BE2C (cell line): Measurements from ENCODE around the gene PRPF19.

Experiments used
- DNase-seq: peaks from one replicate; pipeline ENCODE4 v3.0.0-alpha.2; 2020
- H3K27me3 ChIP-seq: fragments of 250-450 bp; sonication (Bioruptor Pico); 2 replicates; pipeline ENCODE4 v1.5.1; 2020; ENCODE audit warnings: mild to moderate bottlenecking
- H3K36me3 ChIP-seq: fragments of 250-450 bp; sonication (Bioruptor Pico); 2 replicates; pipeline ENCODE4 v1.5.1; 2020; ENCODE audit warnings: mild to moderate bottlenecking
- H3K4me1 ChIP-seq: fragments of 250-450 bp; sonication (Bioruptor Pico); 2 replicates; pipeline ENCODE4 v1.5.1; 2020
- H3K4me3 ChIP-seq: 2 replicates; pipeline ENCODE4 v1.5.1; 2011; ENCODE audit warnings: low read depth, low read length
- H3K9me3 ChIP-seq: fragments of 250-450 bp; sonication (Bioruptor Pico); 2 replicates; pipeline ENCODE4 v1.5.1; 2020
- TF ChIP-seq, protein P1 (sequence below): IDR thresholded peaks from 2 replicates; pipeline ENCODE4 v1.5.1; 2012; ENCODE audit warnings: mild to moderate bottlenecking, low read depth, low read length

PRPF19 gene

DNA sequence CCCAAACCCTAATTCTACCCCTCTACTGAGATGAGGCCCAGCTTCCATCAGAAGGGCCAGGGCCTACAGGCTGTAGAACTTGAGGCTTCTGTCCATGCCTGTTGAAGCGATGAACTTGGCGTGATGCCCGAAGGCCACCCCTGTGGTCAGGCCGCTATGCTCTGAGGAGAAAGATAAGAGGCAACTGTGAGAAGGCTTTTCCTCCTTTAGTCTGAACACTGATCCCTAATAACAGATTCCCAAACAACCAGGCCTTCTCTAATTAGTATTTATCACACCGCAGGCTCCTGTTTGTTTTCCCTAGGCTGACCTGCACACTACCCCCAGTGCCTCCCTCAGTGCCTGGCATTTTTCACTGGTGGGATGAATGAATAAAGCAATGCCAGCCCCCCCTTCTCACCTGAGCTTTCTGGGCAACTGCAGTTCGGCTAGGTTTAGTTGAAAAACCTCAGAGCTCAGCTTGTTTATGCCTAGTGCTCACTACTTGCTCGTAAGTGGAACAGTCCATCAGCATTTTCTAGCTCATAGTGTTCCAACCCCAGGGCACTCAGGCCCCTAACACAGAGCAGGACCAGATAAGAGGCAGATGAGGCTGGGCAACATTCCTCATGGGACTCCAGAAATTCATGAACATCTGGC lies 15.2 kb downstream of the PRPF19 start:
- H3K27me3 ChIP-seq, result no peaks in the 10 kb centered on the region
- H3K4me3 ChIP-seq, result no peak overlapping the region
- no peaks in the 10 kb centered on the region; the same call in 1 of the 2 replicates for H3K4me1 ChIP-seq
- DNase-seq, result peak; percentile 31
- H3K36me3 ChIP-seq, result peaks cover 8% of the 10 kb centered on the region
- H3K9me3 ChIP-seq, result no peaks in the 10 kb centered on the region
- TF ChIP-seq, protein P1, sequence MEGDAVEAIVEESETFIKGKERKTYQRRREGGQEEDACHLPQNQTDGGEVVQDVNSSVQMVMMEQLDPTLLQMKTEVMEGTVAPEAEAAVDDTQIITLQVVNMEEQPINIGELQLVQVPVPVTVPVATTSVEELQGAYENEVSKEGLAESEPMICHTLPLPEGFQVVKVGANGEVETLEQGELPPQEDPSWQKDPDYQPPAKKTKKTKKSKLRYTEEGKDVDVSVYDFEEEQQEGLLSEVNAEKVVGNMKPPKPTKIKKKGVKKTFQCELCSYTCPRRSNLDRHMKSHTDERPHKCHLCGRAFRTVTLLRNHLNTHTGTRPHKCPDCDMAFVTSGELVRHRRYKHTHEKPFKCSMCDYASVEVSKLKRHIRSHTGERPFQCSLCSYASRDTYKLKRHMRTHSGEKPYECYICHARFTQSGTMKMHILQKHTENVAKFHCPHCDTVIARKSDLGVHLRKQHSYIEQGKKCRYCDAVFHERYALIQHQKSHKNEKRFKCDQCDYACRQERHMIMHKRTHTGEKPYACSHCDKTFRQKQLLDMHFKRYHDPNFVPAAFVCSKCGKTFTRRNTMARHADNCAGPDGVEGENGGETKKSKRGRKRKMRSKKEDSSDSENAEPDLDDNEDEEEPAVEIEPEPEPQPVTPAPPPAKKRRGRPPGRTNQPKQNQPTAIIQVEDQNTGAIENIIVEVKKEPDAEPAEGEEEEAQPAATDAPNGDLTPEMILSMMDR, result no peak

DNA sequence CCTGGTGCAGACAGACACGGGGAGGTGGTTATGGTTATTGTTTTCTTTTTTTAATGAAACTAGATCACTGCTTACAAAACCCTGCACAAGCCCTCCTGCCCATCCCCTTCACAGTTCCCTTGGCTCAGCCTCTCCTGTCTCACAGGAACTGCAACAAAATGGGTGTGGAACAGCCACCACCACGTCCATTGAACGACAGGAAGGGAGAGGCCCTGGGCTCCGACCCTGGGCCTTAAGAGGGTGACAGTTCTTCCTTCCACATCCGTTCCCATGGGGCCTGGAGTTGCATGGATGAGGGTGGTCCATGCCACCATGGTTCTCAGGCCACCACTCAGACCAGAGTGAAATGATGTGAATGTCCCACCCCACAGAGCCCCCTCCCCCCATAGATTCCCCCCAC lies 15.7 kb downstream of the PRPF19 start:
- Histone ChIP-seq H3K9me3 (no peaks in the 10 kb centered on the region), H3K4me1 (no peaks in the 10 kb centered on the region; the same call in 1 of the 2 replicates), H3K27me3 (no peaks in the 10 kb centered on the region), H3K4me3 (no peak overlapping the region), H3K36me3 (peaks cover 4% of the 10 kb centered on the region)
- no peak for DNase-seq
- TF ChIP-seq, protein P1, result no peak

DNA sequence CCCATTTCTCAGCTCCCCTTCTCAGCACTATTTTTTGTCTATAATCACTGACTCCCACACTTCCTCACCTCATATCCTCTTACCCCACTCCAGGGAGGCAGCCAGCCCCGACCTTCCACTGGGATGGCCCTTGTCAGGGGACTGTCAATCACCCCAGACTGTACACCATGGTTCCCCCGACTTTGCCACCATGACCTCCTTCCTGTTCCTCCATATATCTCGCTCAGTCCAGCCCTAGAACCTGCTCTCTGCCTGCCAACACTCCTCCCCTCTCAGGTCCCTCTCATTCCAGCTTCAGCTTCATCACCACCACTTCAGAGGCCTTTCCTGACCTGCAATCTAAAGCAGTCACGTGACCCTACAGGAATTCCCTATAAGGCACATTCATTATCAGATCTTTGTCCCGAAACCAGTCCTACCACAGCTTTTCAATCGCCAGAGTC lies 16.5 kb downstream of the PRPF19 start:
- TF ChIP-seq, protein P1, result no peak
- Histone ChIP-seq H3K36me3 (peaks cover 4% of the 10 kb centered on the region), H3K4me3 (no peak overlapping the region)

DNA sequence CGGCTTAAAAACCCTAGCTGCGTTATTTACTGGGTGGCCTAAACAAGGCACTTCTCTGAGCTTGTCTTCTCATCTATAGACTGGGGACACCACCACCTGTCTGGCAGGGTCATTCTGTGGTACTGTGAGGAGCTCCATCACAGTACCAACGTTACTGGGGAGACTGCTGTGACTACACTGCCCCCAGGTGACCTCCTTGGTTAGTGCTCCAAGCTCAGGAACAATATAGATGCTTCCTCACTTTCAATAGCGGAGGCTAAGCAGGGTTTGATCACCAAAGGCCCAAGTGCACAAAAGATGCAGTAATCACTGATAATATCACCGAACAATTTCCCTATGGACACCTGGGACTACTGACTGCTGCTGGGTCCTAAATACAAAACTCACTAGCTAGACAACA lies 18.8 kb downstream of the PRPF19 start:
- H3K36me3 ChIP-seq, result no peaks in the 10 kb centered on the region
- no peaks in the 10 kb centered on the region for H3K9me3 ChIP-seq
- no peaks in the 10 kb centered on the region for H3K27me3 ChIP-seq
- TF ChIP-seq, protein P1, result peak; percentile 64
- H3K4me3 ChIP-seq, result no peak overlapping the region
- peak; percentile 51 for DNase-seq
- no peaks in the 10 kb centered on the region; the same call in 1 of the 2 replicates for H3K4me1 ChIP-seq

More for the DNA sequence above, 16.5 kb downstream of the PRPF19 start:
- no peaks in the 10 kb centered on the region for H3K9me3 ChIP-seq
- no peaks in the 10 kb centered on the region for H3K27me3 ChIP-seq
- H3K4me1 ChIP-seq, result no peaks in the 10 kb centered on the region; the same call in 1 of the 2 replicates
- no peak for DNase-seq

DNA sequence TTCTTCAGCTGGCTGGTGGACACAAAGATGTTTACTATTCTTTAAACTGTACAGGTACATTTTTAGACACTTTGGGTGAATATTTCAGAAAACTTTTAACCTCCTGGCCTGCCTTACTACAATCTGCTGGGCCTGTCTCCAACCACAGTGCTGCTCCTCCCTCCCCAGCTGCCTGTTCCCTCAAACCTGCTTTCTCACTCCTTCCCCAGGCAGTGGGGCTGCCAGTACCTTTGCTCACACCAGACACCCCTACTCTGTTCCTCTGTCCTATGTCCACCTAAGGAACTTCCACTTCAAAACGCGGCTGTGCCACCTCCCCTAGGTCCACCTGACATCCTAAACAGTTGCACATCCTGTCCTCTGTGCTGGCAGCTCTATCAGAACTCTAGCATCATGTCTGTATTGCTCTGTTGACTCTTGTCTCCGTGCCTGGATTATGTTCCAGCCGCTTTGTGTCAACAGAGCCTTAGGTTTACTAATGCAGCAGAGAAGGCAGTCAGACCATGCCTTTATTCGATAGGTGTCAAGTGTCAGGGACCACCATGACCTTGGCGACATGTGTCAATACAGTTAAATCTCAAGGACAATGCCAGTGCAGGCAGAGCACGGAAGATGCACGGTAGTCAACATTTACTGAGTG lies 25.6 kb downstream of the PRPF19 start:
- H3K4me1 ChIP-seq, result no peaks in the 10 kb centered on the region
- no peak for DNase-seq
- no peaks in the 10 kb centered on the region for H3K36me3 ChIP-seq
- TF ChIP-seq, protein P1, result no peak
- no peak overlapping the region for H3K4me3 ChIP-seq
- H3K27me3 ChIP-seq, result no peaks in the 10 kb centered on the region
- no peaks in the 10 kb centered on the region for H3K9me3 ChIP-seq

DNA sequence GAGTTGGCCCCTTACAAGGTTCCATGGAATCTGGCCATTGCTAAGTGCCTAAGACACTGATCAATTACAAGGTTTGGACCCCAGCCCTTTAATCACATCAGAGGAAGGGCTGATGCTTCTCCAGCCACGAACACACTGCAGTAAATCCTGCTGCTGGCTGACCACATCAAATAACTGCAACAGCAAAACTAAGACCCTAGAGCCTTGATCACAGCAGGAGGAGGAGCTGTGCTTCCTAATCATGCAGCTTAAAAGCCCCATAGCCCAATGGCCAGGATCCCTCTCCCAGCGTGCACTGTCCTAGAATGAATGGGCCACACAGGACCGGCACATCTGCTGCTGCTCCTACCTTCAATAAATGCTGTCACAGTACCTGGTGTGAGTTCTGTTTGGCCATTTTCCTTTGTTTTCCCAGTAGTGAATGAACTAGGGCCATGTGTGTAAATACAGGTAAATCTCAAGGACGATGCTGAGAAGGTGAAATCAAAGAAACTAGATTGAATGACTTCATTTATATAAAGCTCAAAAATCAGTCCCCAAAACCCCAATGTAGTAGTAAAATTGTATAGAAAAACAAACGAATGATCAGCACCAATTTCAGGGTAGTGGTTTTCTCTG lies 26.3 kb downstream of the PRPF19 start:
- H3K36me3 ChIP-seq, result no peaks in the 10 kb centered on the region
- H3K4me1 ChIP-seq, result no peaks in the 10 kb centered on the region
- H3K4me3 ChIP-seq, result no peak overlapping the region
- TF ChIP-seq, protein P1, result no peak
- no peaks in the 10 kb centered on the region for H3K9me3 ChIP-seq
- H3K27me3 ChIP-seq, result no peaks in the 10 kb centered on the region
- DNase-seq, result no peak
